ENCODE measurements around the gene MYO1F.

MYO1F gene

DNA sequence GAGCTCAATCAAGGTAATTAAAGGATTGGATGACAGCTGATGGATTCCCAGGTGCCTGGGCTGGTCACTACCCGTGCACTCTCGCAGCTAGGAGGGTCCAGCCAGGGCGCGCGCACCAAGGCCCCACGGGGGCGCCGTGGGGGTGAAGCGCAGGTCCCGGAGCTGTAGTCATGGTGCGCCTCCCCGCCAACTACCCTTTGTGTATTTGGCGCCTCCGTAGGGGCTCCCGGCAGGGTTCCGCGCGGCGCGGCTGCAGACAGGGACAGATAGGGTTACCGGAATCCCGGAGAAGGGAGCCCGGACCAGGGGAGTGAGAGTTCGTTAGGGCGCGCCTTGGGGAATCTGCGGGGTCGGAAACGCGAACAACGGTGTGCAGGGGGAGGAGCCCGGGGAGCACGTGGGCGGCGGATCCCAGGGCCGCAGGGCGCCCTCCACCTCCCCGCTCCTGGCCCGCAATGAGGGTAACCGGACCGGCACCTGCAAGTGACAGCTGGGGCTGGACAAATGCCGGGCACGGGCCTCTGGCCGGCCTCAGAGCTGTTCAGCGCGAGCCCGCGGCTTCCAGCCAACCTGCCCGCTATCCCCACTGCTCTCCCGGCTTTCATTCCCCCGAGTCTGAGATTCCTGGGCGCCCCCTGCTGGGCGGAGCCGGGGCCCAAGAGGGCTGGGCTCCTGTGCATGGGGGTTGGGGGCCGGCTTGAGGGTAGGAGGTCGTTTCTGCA, 71.4 kb downstream of the MYO1F start:
- Histone ChIP-seq H3K27ac (ENCODE audit: low read depth, low read length) (no peak overlapping the region), H3K36me3 (ENCODE audit: control insufficient read depth, insufficient read depth, low read length) (no peaks in the 10 kb centered on the region), H3K9ac (ENCODE audit: low read length) (peak overlapping the region; percentile 66), H3K4me1 (ENCODE audit: control insufficient read depth, insufficient read depth, low read length) (peaks cover 13% of the 10 kb centered on the region), H3K27me3 (ENCODE audit: control insufficient read depth, insufficient read depth, low read length) (no peaks in the 10 kb centered on the region), H3K4me3 (ENCODE audit: low read depth, low read length) (peak overlapping the region; percentile 56), H3K9me3 (ENCODE audit: control insufficient read depth, insufficient read depth, low read depth, low read length) (no peaks in the 10 kb centered on the region)

- Histone ChIP-seq H3K9me3 (ENCODE audit: control insufficient read depth, insufficient read depth, low read depth, low read length) (no peaks in the 10 kb centered on the region), H3K9ac (ENCODE audit: low read length) (no peak overlapping the region), H3K36me3 (ENCODE audit: control insufficient read depth, insufficient read depth, low read length) (no peaks in the 10 kb centered on the region), H3K4me3 (ENCODE audit: low read depth, low read length) (no peak overlapping the region), H3K27ac (ENCODE audit: low read depth, low read length) (no peak overlapping the region), H3K4me1 (ENCODE audit: control insufficient read depth, insufficient read depth, low read length) (peaks cover 19% of the 10 kb centered on the region), H3K27me3 (ENCODE audit: control insufficient read depth, insufficient read depth, low read length) (no peaks in the 10 kb centered on the region)
Measured at GRCh38 chr19:8504919-8505318, 72.3 kb downstream of the MYO1F start.

DNA sequence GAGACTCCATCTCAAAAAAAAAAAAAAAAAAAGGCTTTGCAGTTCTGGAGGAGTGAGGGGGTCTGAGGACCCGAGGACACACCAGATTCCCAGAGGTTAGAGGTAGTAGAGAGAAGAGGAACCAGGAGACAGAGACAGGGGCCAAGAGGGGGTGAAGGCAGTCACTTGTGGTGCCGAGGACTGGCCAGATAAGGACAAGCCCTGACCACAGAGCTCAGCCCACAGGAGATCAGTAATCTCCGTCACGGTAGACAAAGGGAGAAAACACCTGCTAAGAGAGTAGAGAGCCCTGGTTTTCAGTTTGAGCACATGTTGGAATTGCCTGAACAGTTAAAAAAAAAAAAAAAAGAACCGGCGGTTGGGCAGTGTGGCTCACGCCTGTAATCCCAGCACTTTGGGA, 73.1 kb downstream of the MYO1F start:
- Histone ChIP-seq H3K4me1 (ENCODE audit: control insufficient read depth, insufficient read depth, low read length) (peaks cover 19% of the 10 kb centered on the region), H3K36me3 (ENCODE audit: control insufficient read depth, insufficient read depth, low read length) (no peaks in the 10 kb centered on the region), H3K27ac (ENCODE audit: low read depth, low read length) (no peak overlapping the region), H3K27me3 (ENCODE audit: control insufficient read depth, insufficient read depth, low read length) (no peaks in the 10 kb centered on the region), H3K4me3 (ENCODE audit: low read depth, low read length) (no peak overlapping the region), H3K9me3 (ENCODE audit: control insufficient read depth, insufficient read depth, low read depth, low read length) (no peaks in the 10 kb centered on the region), H3K9ac (ENCODE audit: low read length) (no peak overlapping the region)

DNA sequence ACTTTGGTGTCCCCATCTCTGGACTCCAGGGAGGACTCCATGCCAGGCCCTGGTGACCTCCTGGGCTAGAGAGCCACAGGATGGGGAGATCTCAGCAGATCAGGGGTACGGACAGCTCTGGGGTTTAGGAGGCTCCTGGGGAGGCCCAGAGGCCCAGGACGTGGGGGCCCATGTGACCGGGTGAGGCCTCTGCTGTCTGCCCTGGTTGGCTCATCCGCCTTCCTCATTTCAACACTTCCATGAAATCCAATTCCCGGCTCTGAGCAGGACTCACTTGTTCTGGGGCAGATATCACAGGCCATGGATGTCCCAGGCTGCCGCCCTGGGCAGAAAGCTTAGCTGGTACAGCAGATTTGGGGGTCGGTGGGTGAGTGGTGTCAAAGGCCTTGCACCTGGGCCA, 73.7 kb downstream of the MYO1F start:
- H3K9me3 ChIP-seq (ENCODE audit: control insufficient read depth, insufficient read depth, low read depth, low read length), result no peaks in the 10 kb centered on the region
- no peaks in the 10 kb centered on the region for H3K27me3 ChIP-seq (ENCODE audit: control insufficient read depth, insufficient read depth, low read length)
- H3K36me3 ChIP-seq (ENCODE audit: control insufficient read depth, insufficient read depth, low read length), result no peaks in the 10 kb centered on the region
- no peak overlapping the region for H3K9ac ChIP-seq (ENCODE audit: low read length)
- no peak overlapping the region for H3K27ac ChIP-seq (ENCODE audit: low read depth, low read length)
- peaks cover 19% of the 10 kb centered on the region for H3K4me1 ChIP-seq (ENCODE audit: control insufficient read depth, insufficient read depth, low read length)
- no peak overlapping the region for H3K4me3 ChIP-seq (ENCODE audit: low read depth, low read length)

DNA sequence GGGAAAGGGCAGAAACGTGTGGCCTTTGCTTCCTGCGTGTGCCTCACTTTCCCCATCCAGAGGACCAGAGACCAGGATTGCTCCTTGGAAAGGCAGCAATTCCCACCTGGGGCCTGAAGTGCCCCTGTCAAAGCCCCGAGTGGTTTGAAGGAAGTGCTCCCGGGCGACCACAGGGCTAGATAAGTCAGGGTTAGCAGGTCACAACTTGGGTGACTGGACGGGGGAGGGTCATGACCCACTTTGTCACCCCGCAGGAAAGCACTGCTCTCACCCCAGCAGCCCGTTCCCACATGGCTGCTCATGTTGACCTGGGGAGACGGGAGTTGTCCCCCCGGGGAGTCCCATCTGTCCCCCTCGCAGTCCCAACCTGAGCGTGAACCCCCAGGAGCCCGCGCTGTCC, 75.3 kb downstream of the MYO1F start:
- H3K27ac ChIP-seq (ENCODE audit: low read depth, low read length), result no peak overlapping the region
- H3K27me3 ChIP-seq (ENCODE audit: control insufficient read depth, insufficient read depth, low read length), result no peaks in the 10 kb centered on the region
- no peak overlapping the region for H3K9ac ChIP-seq (ENCODE audit: low read length)
- H3K4me3 ChIP-seq (ENCODE audit: low read depth, low read length), result no peak overlapping the region
- no peaks in the 10 kb centered on the region for H3K36me3 ChIP-seq (ENCODE audit: control insufficient read depth, insufficient read depth, low read length)
- H3K9me3 ChIP-seq (ENCODE audit: control insufficient read depth, insufficient read depth, low read depth, low read length), result no peaks in the 10 kb centered on the region
- peaks cover 19% of the 10 kb centered on the region for H3K4me1 ChIP-seq (ENCODE audit: control insufficient read depth, insufficient read depth, low read length)

GRCh38 chr19:8501516-8501915, 75.7 kb downstream of the MYO1F start:
- H3K27ac ChIP-seq (ENCODE audit: low read depth, low read length), result no peak overlapping the region
- no peak overlapping the region for H3K9ac ChIP-seq (ENCODE audit: low read length)
- no peaks in the 10 kb centered on the region for H3K9me3 ChIP-seq (ENCODE audit: control insufficient read depth, insufficient read depth, low read depth, low read length)
- H3K4me3 ChIP-seq (ENCODE audit: low read depth, low read length), result no peak overlapping the region
- no peaks in the 10 kb centered on the region for H3K27me3 ChIP-seq (ENCODE audit: control insufficient read depth, insufficient read depth, low read length)
- H3K36me3 ChIP-seq (ENCODE audit: control insufficient read depth, insufficient read depth, low read length), result no peaks in the 10 kb centered on the region
- peaks cover 14% of the 10 kb centered on the region; the same call in 1 of the 2 replicates for H3K4me1 ChIP-seq (ENCODE audit: control insufficient read depth, insufficient read depth, low read length)

DNA sequence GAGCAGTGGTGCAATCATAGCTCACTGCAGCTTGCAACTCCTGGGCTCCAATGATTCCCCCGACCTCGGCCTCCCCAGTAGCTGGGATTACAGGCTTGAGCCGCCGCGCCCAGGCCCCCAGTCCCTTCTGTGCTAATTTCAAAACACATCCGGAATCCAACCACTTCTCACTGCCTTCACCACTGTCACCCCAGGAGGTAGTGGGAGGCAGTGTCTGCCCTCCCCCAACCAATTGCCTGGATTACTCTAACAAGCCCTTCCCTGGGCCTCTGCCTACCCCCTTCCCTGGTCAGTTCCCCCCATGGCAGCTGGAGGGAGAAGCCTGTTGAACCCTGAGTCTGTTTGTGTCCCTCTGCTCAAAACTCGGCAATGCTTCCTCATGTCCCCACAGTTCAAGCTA, 77.1 kb downstream of the MYO1F start:
- Histone ChIP-seq H3K4me3 (ENCODE audit: low read depth, low read length) (no peak overlapping the region), H3K9me3 (ENCODE audit: control insufficient read depth, insufficient read depth, low read depth, low read length) (no peaks in the 10 kb centered on the region), H3K4me1 (ENCODE audit: control insufficient read depth, insufficient read depth, low read length) (peaks cover 11% of the 10 kb centered on the region; the same call in 1 of the 2 replicates), H3K27ac (ENCODE audit: low read depth, low read length) (no peak overlapping the region), H3K9ac (ENCODE audit: low read length) (no peak overlapping the region), H3K36me3 (ENCODE audit: control insufficient read depth, insufficient read depth, low read length) (no peaks in the 10 kb centered on the region), H3K27me3 (ENCODE audit: control insufficient read depth, insufficient read depth, low read length) (no peaks in the 10 kb centered on the region)

DNA sequence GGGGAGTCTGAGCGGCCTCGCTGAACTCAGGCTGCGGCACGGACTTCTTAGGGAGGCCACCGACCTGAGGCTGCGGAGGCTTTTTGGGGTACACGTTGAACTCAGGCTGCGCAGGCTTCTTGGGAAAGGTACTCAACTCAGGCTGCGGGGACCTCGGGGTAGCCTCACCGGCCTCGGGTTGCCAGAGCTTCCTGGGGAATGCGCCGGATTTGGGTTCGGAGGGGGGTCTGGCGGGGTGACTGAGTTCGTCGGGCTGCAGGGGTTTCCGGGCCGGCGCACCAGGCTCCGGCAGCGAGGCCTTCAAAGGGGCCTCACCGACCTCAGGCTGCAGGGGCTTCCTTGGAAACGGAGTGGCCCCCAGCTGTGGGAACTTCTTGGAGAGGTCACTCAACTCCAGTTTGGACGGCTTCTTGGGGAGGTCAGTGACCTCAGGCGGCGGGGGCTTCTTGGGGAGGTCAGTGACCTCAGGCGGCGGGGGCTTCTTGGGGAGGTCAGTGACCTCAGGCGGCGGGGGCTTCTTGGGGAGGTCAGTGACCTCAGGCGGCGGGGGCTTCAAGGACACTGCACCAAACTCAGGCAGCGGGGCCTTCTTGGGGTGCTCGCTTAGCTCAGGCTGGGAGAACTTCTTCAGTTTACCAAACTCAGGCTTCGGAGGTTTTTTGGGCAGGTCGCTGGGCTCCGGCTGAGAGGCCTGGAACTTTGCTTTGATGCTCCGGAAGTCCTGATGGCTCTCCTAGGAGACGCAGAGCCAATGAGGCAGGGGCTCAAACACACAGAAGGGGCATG, 78.0 kb downstream of the MYO1F start:
- Histone ChIP-seq H3K36me3 (ENCODE audit: control insufficient read depth, insufficient read depth, low read length) (no peaks in the 10 kb centered on the region), H3K9ac (ENCODE audit: low read length) (no peak overlapping the region), H3K9me3 (ENCODE audit: control insufficient read depth, insufficient read depth, low read depth, low read length) (no peaks in the 10 kb centered on the region), H3K4me3 (ENCODE audit: low read depth, low read length) (no peak overlapping the region), H3K4me1 (ENCODE audit: control insufficient read depth, insufficient read depth, low read length) (peaks cover 12% of the 10 kb centered on the region; the same call in 1 of the 2 replicates), H3K27ac (ENCODE audit: low read depth, low read length) (no peak overlapping the region), H3K27me3 (ENCODE audit: control insufficient read depth, insufficient read depth, low read length) (no peaks in the 10 kb centered on the region)

GRCh38 chr19:8498295-8498694, 78.9 kb downstream of the MYO1F start:
- H3K9me3 ChIP-seq (ENCODE audit: control insufficient read depth, insufficient read depth, low read depth, low read length), result no peaks in the 10 kb centered on the region
- no peaks in the 10 kb centered on the region for H3K36me3 ChIP-seq (ENCODE audit: control insufficient read depth, insufficient read depth, low read length)
- H3K4me3 ChIP-seq (ENCODE audit: low read depth, low read length), result no peak overlapping the region
- peaks cover 14% of the 10 kb centered on the region; the same call in 1 of the 2 replicates for H3K4me1 ChIP-seq (ENCODE audit: control insufficient read depth, insufficient read depth, low read length)
- no peak overlapping the region for H3K9ac ChIP-seq (ENCODE audit: low read length)
- H3K27me3 ChIP-seq (ENCODE audit: control insufficient read depth, insufficient read depth, low read length), result no peaks in the 10 kb centered on the region
- H3K27ac ChIP-seq (ENCODE audit: low read depth, low read length), result no peak overlapping the region

- H3K9ac ChIP-seq (ENCODE audit: low read length), result no peak overlapping the region
- H3K4me1 ChIP-seq (ENCODE audit: control insufficient read depth, insufficient read depth, low read length), result 0 out of 2 replicates have a peak, but pooled peaks cover 3% of the 10 kb centered on the region
- H3K9me3 ChIP-seq (ENCODE audit: control insufficient read depth, insufficient read depth, low read depth, low read length), result no peaks in the 10 kb centered on the region
- peaks cover 5% of the 10 kb centered on the region for H3K36me3 ChIP-seq (ENCODE audit: control insufficient read depth, insufficient read depth, low read length)
- no peak overlapping the region for H3K27ac ChIP-seq (ENCODE audit: low read depth, low read length)
- H3K27me3 ChIP-seq (ENCODE audit: control insufficient read depth, insufficient read depth, low read length), result no peaks in the 10 kb centered on the region
- H3K4me3 ChIP-seq (ENCODE audit: low read depth, low read length), result no peak overlapping the region
Measured at GRCh38 chr19:8494158-8494557, 83.1 kb downstream of the MYO1F start.

GRCh38 chr19:8491574-8491973, 85.7 kb downstream of the MYO1F start:
- Histone ChIP-seq H3K27me3 (ENCODE audit: control insufficient read depth, insufficient read depth, low read length) (no peaks in the 10 kb centered on the region), H3K4me1 (ENCODE audit: control insufficient read depth, insufficient read depth, low read length) (0 out of 2 replicates have a peak, but pooled peaks cover 3% of the 10 kb centered on the region), H3K9ac (ENCODE audit: low read length) (no peak overlapping the region), H3K9me3 (ENCODE audit: control insufficient read depth, insufficient read depth, low read depth, low read length) (no peaks in the 10 kb centered on the region), H3K4me3 (ENCODE audit: low read depth, low read length) (no peak overlapping the region), H3K36me3 (ENCODE audit: control insufficient read depth, insufficient read depth, low read length) (peaks cover 30% of the 10 kb centered on the region), H3K27ac (ENCODE audit: low read depth, low read length) (no peak overlapping the region)
